HG03108 (cell line): Measurements from ENCODE around the gene LRRC61.
"Not testable (repeated sequence)": the region's sequence is repeated elsewhere in the genome, so short reads cannot be mapped to it uniquely, and the experiment has no call there.

Experiments
- ATAC-seq: cut with Tn5 transposase; IDR thresholded peaks from one replicate; pipeline ENCODE4 v1.9.1; 2021; ENCODE audit warnings: moderate library complexity; ENCODE audit not compliant: unreplicated experiment

LRRC61 gene

DNA sequence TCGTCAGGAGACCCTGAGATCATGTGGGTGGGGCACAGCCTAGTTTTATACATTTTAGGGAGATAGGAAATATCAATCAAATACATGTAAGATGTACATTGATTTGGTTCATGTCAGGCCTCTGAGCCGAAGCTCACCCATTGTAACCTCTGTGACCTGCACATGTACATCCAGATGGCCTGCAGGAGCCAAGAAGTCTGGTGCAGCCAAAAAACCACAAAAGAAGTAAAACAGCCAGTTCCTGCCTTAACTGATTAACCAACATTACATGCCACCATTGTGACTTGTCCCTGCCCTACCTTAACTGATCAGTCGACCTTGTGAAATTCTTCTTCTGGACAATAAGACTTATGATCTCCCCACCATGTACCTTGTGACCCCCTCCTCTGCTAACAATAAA is 16.0 kb upstream of the LRRC61 start:
- no peak for ATAC-seq

DNA sequence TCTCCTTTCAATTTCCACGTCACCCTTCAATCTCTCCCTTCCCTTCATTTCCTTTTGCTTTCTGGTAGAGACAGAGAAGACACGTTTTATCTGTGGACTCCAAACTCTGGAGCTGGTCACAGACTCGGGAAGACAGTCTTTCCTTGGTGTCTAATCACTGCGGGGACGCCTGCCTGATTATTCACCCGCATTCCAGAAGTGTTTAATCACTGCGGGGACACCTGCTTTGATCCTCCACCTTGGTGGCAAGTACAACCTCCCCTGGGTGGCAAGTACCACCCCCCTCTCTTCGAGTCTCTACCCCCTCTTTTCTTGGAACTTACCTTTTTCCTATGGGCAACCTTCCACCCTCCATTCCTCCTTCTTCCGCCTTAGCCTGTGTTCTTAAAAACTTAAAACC is 15.3 kb upstream of the LRRC61 start:
- ATAC-seq = no peak

DNA sequence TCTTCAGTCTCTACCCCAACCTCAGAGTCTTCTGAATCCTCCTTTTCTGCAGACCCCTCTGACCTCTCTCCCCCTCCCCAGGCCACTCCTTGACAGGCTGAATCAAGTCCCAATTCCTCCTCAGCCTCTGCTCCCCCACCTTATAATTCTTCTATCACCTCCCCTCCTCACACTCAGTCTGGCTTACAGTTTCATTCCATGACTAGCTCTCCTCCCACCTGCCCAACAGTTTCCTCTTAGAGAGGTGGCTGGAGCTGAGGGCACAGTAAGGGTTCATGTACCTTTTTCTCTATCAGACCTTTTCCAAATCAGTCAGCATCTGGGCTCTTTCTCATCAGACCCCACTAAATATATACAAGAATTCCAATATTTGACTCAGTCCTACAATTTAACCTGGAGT is 14.6 kb upstream of the LRRC61 start:
- no peak for ATAC-seq

DNA sequence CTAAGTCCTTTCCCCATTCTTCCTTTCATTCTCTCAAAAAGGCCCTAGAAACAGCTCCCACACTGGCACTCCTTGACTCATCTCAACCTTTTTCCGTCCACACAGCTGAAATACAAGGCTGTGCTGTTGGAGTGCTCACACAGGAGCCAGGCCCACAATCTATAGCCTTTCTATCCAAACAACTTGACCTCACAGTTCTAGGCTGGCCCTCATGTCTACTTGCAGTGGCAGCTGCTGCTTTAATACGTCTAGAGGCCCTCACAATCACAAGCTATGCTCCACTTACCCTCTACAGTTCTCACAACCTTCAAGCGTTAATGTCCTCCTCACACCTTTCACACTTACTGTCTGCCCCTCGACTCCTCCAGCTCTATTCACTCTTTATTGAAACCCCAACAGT is 12.0 kb upstream of the LRRC61 start:
- ATAC-seq = no peak

DNA sequence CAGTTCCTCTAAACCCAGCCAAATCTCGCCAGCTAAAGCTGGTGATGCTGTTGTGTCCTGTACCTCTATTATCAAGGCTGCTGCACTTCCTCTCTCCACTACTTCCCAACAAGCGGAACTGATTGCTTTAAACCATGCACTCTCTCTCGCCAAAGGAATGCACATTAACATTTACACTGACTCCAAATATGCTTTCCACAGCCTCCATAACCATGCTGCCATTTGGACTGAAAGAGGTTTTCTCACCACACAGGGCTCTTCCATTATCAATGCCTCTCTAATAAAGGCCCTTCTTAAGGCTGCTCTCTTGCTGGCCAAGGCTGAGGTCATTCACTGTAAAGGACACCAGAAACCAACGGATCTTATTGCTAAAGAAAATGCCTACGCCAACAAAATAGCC is 11.4 kb upstream of the LRRC61 start:
- no peak for ATAC-seq

DNA sequence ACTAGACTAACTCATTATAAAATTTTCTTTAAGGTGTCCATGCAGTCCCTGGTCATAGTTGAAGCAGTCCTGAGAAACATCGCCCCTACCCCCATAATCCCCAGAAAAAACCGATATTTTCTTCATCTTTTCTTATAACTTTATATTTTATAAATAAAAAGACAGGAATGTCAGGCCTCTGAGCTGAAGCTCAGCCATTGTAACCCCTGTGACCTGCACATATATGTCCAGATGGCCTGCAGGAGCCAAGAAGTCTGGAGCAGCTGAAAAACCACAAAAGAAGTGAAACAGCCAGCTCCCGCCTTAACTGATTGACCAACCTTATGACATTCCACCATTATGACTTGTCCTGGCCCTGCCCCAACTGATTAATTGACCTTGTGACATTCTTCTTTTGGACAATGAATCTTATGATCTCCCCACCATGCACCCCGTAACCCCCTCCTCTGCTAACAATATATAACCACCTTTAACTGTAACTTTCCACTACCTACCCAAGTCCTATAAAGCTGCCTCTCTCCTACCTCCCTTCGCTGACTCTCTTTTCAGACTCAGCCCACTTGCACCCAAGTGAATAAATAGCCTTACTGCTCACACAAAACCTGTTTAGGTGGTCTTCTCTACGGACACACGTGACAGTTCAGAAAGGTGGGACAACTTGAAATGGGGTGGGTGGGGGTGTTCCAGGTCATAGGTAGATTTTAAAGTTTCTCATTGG is 10.3 kb upstream of the LRRC61 start:
- ATAC-seq = not testable (repeated sequence)

DNA sequence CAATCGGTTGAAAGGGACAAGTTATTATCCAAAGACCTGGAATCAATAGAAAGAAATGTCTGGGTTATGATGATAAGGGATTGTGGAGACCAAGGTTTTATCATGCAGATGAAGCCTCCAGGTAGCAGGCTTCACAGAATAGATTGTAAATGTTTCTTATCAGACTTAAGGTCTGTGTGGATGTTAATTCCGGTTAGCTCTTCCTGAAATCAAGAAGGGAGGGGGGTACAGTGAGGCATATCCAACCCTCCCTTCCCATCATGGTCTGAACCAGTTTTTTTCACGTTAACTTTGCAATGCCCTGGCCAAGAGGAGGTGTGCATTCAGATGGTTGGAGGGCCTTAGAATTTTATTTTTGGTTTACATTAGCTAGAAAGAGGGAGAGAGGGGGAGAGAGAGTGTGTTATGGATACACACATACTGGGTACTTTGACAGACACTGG is 9.8 kb upstream of the LRRC61 start:
- no peak for ATAC-seq

DNA sequence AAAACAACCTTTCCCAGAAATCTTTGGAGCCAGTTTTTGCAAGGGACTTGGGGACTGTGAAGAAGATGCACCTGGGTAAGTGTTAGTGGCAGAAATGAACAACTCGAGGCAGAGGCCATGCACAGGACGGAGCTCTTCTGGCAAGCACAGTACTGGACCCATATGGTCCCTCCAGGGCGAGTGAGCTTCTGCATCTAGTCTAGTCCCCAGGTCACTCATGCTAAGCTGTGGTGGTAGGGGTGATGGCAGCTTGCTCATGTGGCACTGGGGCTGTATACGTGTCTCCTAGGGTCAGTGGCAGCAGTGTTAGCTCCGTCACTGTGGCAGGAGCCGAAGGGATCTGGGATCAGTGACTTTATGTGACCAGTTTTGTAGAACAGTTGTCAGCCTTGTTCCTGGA is 9.3 kb upstream of the LRRC61 start:
- no peak for ATAC-seq

DNA sequence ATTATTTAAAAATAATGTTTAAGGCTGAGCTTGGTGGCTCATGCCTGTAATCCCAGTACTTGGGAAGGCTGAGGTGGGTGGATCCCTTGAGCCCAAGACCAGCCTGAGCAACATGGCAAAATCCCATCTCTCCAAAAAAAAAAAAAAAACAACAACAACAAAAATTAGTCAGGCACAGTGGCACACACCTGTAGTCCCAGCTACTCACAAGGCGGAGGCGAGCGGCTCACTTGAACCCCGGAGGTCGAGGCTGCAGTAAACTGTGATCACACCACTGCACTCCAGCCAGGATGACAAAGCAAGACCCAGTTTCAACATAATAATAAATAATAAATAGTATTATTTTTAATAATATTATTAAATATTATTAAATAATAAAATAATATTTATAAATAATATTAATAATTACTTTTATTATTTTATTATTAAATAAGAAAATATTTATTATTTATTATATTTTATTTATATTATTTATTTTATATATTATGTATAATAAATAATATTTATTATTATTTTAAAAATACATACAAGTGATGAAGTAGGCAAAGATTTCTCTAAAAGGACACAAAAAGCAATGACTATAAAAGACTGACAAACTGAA is 8.4 kb upstream of the LRRC61 start:
- ATAC-seq = no peak

DNA sequence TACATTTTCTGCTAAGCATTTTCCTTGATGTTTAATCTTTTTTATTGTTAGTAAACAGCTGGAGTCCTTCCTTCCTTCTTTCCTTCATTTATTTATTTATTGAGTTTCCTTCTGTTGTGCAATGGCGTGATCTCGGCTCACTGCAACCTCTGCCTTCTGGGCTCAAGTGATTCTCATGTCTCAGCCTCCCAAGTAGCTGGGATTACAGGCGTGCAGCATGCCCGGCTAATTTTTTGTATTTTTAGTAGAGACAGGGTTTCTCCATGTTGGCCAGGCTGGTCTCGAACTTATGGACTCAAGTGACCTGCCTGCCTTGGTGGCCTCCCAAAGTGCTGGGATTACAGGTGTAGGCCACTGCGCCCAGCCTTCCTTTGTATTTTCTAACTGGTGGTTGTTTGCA is 6.2 kb upstream of the LRRC61 start:
- ATAC-seq = not testable (repeated sequence)

DNA sequence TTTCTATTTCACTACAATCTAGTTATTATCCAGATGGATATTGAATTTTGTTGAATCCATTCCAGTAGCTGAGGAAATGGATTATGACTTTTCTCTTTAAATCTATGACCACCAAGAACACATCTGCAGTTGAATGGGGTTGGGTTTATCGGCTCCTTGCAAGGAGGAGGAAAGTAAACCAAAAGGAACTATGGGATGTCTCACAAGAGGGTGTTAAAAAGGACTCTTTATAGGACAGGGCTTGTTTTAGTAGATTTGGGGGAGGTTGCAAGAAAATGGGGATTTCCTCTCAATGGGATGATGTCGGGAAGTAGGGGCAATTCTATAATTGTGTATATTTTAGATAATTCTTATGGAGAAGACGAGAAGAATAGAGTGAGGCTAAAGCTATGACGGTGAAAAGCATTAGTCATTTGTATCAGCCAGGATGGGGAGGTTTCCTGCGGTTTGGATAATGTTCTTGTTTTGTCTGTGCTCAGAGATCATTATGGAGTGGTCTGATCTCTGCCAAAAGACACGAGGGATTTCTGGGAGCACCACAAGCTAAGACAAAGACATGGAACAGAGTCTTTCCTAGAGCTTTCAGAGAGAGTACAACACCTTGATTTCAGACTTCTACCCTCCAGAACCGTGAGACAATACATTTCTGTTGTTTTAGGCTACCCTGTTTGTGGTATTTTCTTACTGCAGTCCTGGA is 5.3 kb upstream of the LRRC61 start:
- ATAC-seq = no peak

DNA sequence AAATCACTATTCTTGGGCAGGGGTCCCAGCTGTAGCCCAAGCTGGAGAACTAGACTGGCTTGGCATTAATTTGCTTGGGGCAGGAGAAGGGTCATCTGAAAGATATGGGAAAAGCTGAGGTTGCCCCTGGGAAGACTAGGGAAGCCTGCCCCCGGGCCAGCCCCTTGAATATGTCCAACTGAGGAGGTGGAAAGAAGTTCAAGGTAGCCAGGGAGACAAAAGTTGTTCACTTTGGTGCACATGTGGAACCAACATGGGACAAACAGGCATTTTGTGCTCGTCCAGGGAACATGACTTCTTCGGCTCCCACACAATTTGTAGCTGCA is 1.4 kb upstream of the LRRC61 start:
- ATAC-seq = no peak

DNA sequence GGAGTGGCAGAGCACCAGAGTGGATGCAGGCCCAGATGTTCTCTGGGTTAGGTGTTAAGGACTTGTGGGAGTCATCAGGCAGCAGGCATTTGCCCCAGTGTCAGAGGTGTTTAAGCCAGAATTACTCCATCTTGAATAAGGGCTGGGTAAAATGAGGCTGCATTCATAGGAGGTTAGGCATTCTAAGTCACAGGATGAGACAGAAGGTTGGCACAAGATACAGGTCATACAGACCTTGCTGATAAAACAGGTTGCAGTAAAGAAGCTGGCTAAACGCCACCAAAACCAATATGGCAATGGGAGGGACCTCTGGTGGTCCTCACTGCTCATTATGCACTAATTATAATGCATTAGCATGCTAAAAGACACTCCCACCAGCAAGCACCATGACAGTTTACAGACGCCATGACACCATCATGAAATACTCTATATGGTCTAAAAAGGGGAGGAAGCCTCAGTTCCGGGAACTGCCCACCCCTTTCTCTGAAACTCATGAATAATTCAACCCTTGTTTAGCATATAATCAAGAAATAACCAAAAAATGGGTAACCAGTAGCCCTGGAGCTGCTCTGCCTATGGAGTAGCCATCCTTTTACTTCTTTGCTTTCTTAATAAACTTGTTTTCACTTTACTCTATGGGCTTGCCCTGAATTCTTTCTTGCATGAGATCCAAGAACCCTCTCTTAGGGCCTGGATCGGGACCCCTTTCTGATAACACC is 882 bp upstream of the LRRC61 start:
- ATAC-seq = no peak

DNA sequence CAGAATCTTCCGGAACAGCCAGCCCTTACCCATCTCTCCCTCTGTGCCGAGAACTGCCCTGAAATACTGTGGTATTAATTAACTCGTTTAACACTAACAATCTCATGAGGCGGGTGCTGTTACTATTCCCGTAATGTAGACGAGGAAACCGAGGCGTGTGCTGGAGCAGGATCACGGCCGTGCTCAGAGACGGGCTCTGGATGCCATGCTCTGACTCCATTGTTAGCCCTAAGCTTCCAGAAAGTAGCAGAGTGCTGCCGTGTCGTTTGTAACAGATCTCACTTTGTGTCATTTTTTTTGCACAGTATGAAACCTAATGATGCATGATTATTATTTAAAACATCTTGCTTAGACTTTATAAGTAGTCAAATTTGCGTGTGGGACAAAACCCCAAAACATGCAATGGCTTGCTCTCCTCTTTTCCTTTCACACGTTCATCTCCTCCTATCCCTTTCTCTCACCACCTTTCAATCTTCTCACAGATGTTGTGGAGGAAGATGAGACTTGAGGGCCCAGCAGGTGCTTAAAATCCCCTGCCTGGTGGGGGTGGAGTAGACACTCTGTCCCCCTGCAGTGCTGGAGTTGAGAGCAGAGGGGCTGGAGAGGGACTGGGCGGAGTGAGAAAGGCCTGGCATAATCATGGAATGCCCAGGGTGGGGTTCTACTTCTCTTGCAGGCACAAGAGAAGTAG is 672 bp downstream of the LRRC61 start:
- ATAC-seq = no peak

DNA sequence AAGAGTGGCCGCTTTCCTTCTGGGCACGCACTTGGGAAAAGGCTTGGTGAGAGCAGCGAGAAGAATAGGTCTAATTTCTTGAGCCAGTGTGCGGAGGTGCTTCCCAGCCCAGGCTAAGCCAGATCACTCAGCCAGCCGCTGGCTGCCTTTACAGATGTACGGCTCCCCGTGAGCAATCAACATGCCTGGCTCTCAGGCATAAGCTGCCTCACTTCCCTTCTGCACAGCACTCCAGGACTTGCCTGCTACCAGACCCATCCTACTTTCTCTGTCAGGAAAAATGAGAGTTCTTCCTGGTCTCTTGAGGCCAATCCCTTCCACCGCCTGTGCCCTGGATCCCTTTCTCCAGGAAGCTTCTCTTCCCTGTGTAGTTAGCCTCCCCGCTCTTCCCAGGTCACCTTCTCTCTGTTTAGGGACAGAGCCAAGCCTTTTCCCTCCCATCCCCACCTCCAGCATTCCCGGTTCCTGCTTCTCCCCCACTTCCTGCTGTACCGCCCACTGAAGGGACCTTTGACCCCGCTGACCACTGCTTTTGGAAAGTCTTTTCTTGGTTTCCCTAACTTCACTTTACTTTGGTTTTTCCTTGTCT is 1.3 kb downstream of the LRRC61 start:
- no peak for ATAC-seq

DNA sequence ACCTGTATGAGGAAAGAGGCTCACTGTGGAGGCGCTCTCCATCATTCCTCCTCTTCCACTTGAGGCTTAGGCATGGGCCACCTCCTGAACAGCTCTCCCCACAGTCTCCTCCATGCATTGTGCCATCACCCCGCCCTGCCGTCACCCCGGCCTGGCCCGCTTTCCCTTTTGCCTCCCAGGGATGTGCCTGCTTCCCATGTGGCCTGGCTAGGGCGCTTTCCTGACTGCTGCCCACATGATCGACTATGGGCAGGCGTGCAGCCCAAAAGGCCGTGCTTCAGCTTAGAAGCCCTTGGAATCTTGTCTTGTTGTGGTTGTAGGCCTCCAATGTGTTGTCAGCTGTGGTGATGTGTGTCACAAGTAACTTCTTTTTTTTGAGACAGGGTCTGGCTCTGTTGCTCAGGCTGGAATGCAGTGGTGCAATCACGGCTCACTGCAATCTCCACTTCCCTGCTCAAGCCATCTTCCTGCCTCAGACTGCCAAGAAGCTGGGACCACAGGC is 2.0 kb downstream of the LRRC61 start:
- no peak for ATAC-seq

DNA sequence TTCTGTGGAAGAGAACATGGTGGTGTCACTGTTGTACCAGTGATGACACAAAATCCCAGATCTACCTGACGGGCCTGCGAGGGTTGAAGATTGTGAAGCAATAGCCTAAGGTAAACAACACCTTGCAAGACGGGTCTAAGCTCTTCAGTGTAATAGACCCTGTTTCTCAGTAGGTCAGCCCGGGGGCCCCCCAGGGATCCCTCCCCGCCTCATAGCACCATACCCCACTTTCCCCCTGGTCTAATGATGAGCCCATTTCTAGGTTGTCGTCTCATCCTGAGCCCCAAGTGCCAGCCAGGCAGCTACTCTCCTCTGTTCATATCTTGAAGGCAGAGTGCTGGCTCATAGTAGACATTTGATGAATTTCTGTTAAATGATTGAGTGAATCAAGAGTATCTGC is 2.7 kb downstream of the LRRC61 start:
- ATAC-seq = no peak

DNA sequence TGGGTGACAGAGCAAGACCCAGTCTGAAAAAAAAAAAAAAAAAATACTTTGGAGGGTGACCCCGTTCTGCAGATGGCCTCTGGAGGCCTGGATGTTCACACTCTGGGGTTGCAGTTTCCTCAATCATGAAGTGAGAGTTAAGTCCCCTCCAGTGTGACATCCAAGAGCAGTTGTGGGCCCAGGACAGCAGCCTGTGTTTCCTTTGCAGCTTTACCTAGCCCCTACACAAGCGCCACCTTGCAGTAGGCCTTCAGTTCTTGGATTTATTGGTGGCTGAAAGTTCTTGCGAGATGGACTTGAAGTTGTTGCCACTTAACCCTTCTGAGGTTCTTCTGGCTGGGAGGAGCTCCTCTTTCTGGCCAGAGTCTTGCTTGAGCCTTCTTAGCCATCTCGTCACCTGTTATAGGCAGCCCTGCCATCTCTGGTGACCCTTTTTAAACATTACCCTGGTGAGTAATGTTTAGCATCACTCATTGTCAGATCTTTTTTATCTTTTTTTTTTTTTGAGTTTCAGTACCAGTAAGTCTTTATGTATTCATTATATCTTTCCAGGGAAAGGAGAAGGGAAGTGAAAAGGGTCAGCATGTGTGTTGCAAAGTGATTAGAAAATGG is 3.6 kb downstream of the LRRC61 start:
- no peak for ATAC-seq

DNA sequence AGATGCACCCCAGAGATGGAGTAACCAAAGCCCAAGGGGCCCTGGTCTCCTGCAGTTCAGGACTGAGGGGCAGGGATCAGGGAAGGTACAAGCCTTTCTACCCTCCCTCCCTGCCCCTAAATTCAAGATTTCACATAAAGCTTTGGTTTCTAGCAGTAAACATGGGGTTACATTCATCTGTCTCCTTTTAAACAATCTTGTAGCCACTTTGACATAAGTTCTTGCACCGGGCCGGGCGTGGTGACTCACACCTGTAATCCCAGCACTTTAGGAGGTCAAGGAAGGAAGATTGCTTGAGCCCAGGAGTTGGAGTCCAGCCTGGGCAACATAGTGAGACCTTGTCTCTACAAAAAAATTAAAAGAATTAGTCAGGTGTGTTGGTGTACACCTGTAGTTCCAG is 4.2 kb downstream of the LRRC61 start:
- no peak for ATAC-seq
